Suprapubic skin (tissue), 3 donors: Measurements from ENCODE around the gene SYK.

Source experiments
- CTCF ChIP-seq, 2 donors: fragments of 200-600 bp in 1 of 2; fragments of 450-650 bp in 1 of 2; sonication (generic) in 1 of 2; IDR thresholded peaks; one replicate each; pipeline ENCODE4 v1.5.1; 2016 to 2019; ENCODE audit warnings: antibody characterized with exemption in 2 of 2, mild to moderate bottlenecking in 1 of 2, moderate library complexity in 1 of 2
- POLR2A ChIP-seq, 2 donors: fragments of 450-650 bp; IDR thresholded peaks; one replicate each; pipeline ENCODE4 v1.6.1; 2017; ENCODE audit warnings: antibody characterized with exemption in 2 of 2, mild to moderate bottlenecking in 2 of 2, moderate library complexity in 2 of 2

DNA sequence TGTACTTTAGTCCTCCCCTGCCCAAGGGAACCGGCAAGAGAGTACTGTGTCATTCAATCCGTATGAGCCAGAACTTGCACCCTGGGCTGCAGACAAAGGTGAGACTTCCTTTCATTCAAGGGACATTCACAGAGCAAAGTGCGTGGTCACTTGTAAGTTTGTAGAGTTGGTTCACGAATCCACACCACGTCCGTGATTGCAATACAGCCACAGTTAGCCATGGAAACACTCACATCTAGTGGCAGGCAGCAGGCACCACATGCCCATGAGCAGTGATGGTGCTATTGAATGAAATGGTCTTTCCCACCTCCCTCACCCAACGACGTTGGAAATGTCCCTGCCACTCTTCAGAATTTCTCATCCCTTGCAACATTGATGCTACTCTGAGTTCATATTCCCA, 72.6 kb downstream of the SYK start:
- TF ChIP-seq CTCF (IDR thresholded peaks at IDR 0.05): no peak
- no peak for TF ChIP-seq POLR2A (IDR thresholded peaks at IDR 0.05)
